SK-N-MC (cell line): ENCODE results near the gene SIVA1.

Experiments
- EZH2 ChIP-seq: fragments of 200-600 bp; sonication (generic); IDR thresholded peaks from one replicate; pipeline ENCODE4 v1.6.1; 2017; ENCODE audit warnings: antibody characterized with exemption
- POLR2AphosphoS5 ChIP-seq: IDR thresholded peaks from 2 replicates; pipeline ENCODE4 v1.6.1; 2012; ENCODE audit warnings: mild to moderate bottlenecking, low read depth, low read length, borderline replicate concordance

GRCh38 chr14:104726600-104727451 lies 26.1 kb upstream of the SIVA1 start:
- no peak for TF ChIP-seq POLR2AphosphoS5
- TF ChIP-seq EZH2: no peak
